ENCODE measurements around the gene OTOGL.

OTOGL gene

DNA sequence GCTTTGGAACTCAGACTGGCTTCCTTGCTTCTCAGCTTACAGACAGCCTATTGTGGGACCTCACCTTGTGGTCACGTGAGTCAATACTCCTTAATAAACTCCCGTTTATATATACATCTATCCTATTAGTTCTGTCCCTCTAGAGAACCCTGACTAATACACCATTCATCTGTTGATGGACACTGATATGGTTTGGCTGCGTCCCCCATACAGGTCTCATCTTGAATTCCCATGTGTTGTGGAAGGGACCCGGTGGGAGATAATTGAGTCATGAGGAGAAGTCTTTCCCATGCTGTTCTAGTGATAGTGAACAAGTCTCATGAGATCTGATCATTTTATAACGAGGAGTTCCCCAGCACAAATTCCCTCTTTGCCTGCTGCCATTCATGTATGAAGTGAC is 57.0 kb downstream of the OTOGL start:
- Histone ChIP-seq H3K9me3 (ENCODE audit: low read length) (no peaks in the 10 kb centered on the region), H3K79me2 (ENCODE audit: insufficient read depth, low read length) (no peaks in the 10 kb centered on the region), H3K9me2 (ENCODE audit: low read depth, low read length) (no peaks in the 10 kb centered on the region), H3F3A (ENCODE audit: insufficient read depth, low read length) (no peaks in the 10 kb centered on the region), H4K20me1 (ENCODE audit: insufficient read depth, low read length) (no peaks in the 10 kb centered on the region), H2AFZ (ENCODE audit: low read length) (no peak overlapping the region), H3K27me3 (ENCODE audit: insufficient read depth, low read length) (no peaks in the 10 kb centered on the region), H3K4me1 (ENCODE audit: insufficient read depth, low read length, severe bottlenecking) (no peaks in the 10 kb centered on the region), H3K4me2 (ENCODE audit: low read length) (no peak overlapping the region), H3K36me3 (ENCODE audit: insufficient read depth, low read length) (no peaks in the 10 kb centered on the region), H3K9ac (ENCODE audit: low read length) (no peak overlapping the region), H3K4me3 (ENCODE audit: low read depth, low read length, poor library complexity, severe bottlenecking) (no peak overlapping the region), H3K27ac (ENCODE audit: low read depth, low read length, poor library complexity, severe bottlenecking) (no peak overlapping the region)
- TF ChIP-seq, protein P1, sequence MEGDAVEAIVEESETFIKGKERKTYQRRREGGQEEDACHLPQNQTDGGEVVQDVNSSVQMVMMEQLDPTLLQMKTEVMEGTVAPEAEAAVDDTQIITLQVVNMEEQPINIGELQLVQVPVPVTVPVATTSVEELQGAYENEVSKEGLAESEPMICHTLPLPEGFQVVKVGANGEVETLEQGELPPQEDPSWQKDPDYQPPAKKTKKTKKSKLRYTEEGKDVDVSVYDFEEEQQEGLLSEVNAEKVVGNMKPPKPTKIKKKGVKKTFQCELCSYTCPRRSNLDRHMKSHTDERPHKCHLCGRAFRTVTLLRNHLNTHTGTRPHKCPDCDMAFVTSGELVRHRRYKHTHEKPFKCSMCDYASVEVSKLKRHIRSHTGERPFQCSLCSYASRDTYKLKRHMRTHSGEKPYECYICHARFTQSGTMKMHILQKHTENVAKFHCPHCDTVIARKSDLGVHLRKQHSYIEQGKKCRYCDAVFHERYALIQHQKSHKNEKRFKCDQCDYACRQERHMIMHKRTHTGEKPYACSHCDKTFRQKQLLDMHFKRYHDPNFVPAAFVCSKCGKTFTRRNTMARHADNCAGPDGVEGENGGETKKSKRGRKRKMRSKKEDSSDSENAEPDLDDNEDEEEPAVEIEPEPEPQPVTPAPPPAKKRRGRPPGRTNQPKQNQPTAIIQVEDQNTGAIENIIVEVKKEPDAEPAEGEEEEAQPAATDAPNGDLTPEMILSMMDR (IDR thresholded peaks at IDR 0.05; ENCODE audit: low read length) = no peak
- no peak for TF ChIP-seq EZH2 (IDR thresholded peaks at IDR 0.05; ENCODE audit: borderline replicate concordance, low read length)

DNA sequence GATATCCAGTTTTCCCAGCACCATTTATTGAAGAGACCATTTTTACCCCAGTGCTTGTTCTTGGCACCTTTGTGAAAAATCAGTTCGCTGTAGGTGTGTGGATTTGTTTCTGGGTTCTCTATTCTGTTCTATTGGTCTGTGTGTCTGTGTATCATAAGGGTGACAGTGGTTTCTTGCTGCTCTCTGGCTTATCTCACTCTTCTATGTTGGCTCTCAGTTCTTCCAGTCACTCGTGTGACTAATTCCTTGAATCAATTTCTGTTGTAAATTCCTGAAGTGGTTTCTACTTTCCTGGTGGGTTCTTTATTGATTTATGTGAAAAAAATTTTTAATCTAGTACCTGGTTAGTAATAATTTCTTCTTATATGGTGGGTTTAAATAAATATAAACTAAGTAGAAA is 58.3 kb downstream of the OTOGL start:
- Histone ChIP-seq H3K79me2 (ENCODE audit: insufficient read depth, low read length) (no peaks in the 10 kb centered on the region), H3K9me3 (ENCODE audit: low read length) (no peaks in the 10 kb centered on the region), H3K27ac (ENCODE audit: low read depth, low read length, poor library complexity, severe bottlenecking) (no peak overlapping the region), H3K4me3 (ENCODE audit: low read depth, low read length, poor library complexity, severe bottlenecking) (no peak overlapping the region), H3K4me2 (ENCODE audit: low read length) (no peak overlapping the region), H4K20me1 (ENCODE audit: insufficient read depth, low read length) (no peaks in the 10 kb centered on the region), H3K4me1 (ENCODE audit: insufficient read depth, low read length, severe bottlenecking) (no peaks in the 10 kb centered on the region), H3F3A (ENCODE audit: insufficient read depth, low read length) (no peaks in the 10 kb centered on the region), H3K9ac (ENCODE audit: low read length) (no peak overlapping the region), H2AFZ (ENCODE audit: low read length) (no peak overlapping the region), H3K36me3 (ENCODE audit: insufficient read depth, low read length) (no peaks in the 10 kb centered on the region), H3K27me3 (ENCODE audit: insufficient read depth, low read length) (no peaks in the 10 kb centered on the region), H3K9me2 (ENCODE audit: low read depth, low read length) (no peaks in the 10 kb centered on the region)
- TF ChIP-seq, protein P1 (IDR thresholded peaks at IDR 0.05; ENCODE audit: low read length) = no peak
- no peak for TF ChIP-seq EZH2 (IDR thresholded peaks at IDR 0.05; ENCODE audit: borderline replicate concordance, low read length)

DNA sequence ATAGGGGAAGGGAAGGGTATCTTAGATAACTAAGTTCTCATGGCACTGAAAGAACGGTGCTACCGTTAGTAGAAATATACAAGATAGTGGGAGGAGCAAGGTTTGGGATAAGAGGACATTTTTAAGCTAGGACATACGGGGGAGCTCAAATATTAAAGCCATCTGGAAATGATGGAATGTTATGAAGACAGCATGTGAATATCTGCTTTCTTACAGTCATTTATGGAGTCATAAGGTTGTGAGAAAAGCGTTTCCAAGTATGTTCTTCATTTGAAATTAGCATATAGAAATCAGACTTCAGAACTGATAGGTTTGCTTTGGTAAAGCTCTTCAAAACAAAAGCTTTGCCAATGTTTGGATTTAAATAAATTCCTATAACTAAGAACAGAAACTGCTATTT is 62.3 kb downstream of the OTOGL start:
- Histone ChIP-seq H3K27ac (ENCODE audit: low read depth, low read length, poor library complexity, severe bottlenecking) (no peak overlapping the region), H3K9me3 (ENCODE audit: low read length) (no peaks in the 10 kb centered on the region), H2AFZ (ENCODE audit: low read length) (no peak overlapping the region), H4K20me1 (ENCODE audit: insufficient read depth, low read length) (no peaks in the 10 kb centered on the region), H3K4me2 (ENCODE audit: low read length) (no peak overlapping the region), H3K27me3 (ENCODE audit: insufficient read depth, low read length) (no peaks in the 10 kb centered on the region), H3K9me2 (ENCODE audit: low read depth, low read length) (no peaks in the 10 kb centered on the region), H3K9ac (ENCODE audit: low read length) (no peak overlapping the region), H3F3A (ENCODE audit: insufficient read depth, low read length) (no peaks in the 10 kb centered on the region), H3K79me2 (ENCODE audit: insufficient read depth, low read length) (no peaks in the 10 kb centered on the region), H3K4me1 (ENCODE audit: insufficient read depth, low read length, severe bottlenecking) (no peaks in the 10 kb centered on the region), H3K4me3 (ENCODE audit: low read depth, low read length, poor library complexity, severe bottlenecking) (no peak overlapping the region), H3K36me3 (ENCODE audit: insufficient read depth, low read length) (no peaks in the 10 kb centered on the region)
- TF ChIP-seq, protein P1 (IDR thresholded peaks at IDR 0.05; ENCODE audit: low read length) = no peak
- no peak for TF ChIP-seq EZH2 (IDR thresholded peaks at IDR 0.05; ENCODE audit: borderline replicate concordance, low read length)
